ENCODE data around the gene VGLL1. TPM values are rescaled to one million over a fixed set of nuclear protein-coding genes. Genes with fewer than 3 reads are reported as not detected.

Gene VGLL1
- not detected in 5 replicates for total RNA-seq (2022; extraction: Qiagen RNA extraction)

GRCh38 chrX:136531951-136532350 lies at the start of gene VGLL1:
TSS of gene VGLL1 (plus strand) at chrX:136532215. CDS start at chrX:136536021, 3,806 bp downstream.

DNA sequence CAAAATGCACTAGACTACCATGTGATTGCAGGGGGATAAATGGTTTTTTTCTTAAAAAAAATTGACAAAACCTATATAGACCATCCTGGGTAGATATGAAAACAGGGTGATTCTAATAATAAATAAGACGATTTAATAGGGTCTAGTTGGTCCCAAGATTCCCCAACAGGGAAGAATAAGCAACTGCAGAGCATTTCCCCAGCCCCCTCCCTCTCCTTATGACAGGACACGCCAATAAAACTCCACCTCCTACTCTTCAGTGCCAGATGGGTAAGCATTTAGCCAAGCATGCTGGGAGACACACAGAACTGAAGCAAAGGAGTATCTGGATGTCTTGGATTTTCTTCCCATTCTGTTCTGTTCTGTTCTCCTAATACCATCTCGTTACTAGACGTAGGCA lies 44.4 kb upstream of the VGLL1 start, which contains the start of gene BRS3:
TSS of gene BRS3 (plus strand) at position 301 of the 400 bp plus-strand sequence. CDS start 168 bp downstream, outside the sequence.

DNA sequence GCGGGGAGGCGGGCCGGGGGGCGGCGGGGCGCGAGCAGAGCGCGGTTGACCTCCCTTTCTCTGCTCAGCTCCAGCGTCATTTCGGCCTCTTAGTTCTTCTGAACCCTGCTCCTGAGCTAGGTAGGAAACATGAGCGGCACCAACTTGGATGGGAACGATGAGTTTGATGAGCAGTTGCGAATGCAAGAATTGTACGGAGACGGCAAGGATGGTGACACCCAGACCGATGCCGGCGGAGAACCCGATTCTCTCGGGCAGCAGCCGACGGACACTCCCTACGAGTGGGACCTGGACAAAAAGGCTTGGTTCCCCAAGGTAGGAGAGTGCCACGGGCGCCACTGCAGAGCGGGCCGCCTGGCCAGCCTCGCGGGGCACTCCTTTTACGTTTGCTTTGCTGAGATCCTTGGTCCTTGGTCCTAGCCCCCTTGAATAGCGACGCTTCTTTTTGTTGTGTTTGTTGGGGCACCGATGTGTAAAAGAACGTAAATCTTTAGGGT lies 34.4 kb upstream of the VGLL1 start, which contains the start of gene HTATSF1:
TSS of gene HTATSF1 (plus strand) at position 37 of the 497 bp plus-strand sequence. CDS start at position 130, 93 bp downstream.

Other genes with a start within 250 kb of the VGLL1 start
- not detected in 5 replicates for gene ADGRG4, start 231.3 kb upstream of the VGLL1 start, total RNA-seq (2022; extraction: Qiagen RNA extraction)
- not detected in 5 replicates for gene BRS3, start 44.3 kb upstream of the VGLL1 start, total RNA-seq (2022; extraction: Qiagen RNA extraction)
- gene HTATSF1, start 34.6 kb upstream of the VGLL1 start, total RNA-seq (2022; extraction: Qiagen RNA extraction), result 47.8 to 67.6 TPM (median 52.3 TPM) in 5 replicates
- not detected in 5 replicates for gene CD40LG, start 115.9 kb downstream of the VGLL1 start, total RNA-seq (2022; extraction: Qiagen RNA extraction)
- 0.10 to 0.19 TPM (median 0.14 TPM) in 5 replicates for gene ARHGEF6, start 248.7 kb downstream of the VGLL1 start, total RNA-seq (2022; extraction: Qiagen RNA extraction)